GM12801 (cell line): ENCODE measurements around the gene HAPLN3.

Experiments
- TF ChIP-seq, protein P1 (sequence below): IDR thresholded peaks from one replicate; pipeline ENCODE4 v1.5.1; 2011; ENCODE audit warnings: control low read depth; ENCODE audit not compliant: insufficient read length; ENCODE audit errors: extremely low read depth

The HAPLN3 gene

DNA sequence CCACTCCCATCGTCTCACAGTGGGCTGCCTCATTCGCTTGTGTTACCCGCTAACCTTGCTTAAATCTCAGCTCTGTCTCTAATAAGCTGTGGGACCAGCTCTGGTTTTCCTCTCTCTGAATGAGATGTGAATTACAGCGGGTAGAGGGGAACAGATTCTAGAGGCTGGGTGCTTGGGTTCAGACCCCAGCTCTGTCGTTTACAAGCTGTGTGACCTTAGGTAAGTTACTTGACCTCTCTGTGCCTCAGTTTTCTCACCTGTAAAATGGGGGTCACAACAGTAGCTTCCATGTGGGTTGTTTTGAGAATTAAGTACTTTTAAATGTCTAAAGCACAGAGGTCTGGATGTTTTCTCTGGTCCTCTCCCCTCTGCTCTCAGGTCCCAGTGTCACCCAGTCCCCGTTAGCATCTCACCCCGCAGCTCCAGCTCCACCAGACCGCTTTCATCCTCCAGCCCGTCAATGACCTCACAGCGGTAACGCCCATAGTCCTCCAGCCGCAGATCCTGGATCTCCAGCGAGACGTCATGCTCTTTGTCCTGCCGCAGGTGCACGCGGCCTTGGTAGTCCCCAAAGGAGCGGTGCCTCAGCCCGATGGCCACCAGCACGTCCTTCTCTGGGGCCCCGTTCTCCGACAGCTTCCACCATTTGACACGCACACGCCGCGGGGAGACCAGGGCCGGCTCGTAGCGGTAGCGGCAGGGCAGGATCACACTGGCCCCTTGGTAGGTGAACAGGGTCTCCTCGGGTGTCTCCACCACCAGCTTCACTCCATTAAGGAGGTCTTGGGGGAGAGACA lies 14.2 kb downstream of the HAPLN3 start:
- TF ChIP-seq, protein P1, sequence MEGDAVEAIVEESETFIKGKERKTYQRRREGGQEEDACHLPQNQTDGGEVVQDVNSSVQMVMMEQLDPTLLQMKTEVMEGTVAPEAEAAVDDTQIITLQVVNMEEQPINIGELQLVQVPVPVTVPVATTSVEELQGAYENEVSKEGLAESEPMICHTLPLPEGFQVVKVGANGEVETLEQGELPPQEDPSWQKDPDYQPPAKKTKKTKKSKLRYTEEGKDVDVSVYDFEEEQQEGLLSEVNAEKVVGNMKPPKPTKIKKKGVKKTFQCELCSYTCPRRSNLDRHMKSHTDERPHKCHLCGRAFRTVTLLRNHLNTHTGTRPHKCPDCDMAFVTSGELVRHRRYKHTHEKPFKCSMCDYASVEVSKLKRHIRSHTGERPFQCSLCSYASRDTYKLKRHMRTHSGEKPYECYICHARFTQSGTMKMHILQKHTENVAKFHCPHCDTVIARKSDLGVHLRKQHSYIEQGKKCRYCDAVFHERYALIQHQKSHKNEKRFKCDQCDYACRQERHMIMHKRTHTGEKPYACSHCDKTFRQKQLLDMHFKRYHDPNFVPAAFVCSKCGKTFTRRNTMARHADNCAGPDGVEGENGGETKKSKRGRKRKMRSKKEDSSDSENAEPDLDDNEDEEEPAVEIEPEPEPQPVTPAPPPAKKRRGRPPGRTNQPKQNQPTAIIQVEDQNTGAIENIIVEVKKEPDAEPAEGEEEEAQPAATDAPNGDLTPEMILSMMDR = no peak

GRCh38 chr15:88878720-88879184 lies 16.6 kb downstream of the HAPLN3 start:
- TF ChIP-seq, protein P1 = no peak

- TF ChIP-seq, protein P1 = no peak
These were observed 17.4 kb downstream of the HAPLN3 start for GRCh38 chr15:88877906-88878305.

DNA sequence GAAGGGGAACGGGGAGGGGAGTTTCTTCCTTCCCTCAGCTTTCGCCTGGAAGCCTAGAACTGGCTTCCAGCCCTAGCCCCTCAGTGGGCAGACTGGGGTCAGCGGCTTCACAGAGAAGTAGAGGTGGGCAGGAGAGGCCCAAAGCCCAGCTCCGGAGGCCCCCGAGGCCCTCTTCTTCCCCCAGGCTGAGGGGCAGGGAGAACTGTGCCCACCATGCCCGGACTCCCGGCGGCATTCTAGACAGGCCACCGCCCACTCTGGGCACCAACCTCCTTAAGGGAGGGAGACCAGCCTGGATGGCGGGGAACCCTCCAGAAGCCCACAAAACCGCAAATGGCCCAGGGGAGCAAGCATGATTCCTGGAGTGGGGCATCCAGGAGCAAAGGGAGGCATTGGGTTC lies 17.9 kb downstream of the HAPLN3 start:
- TF ChIP-seq, protein P1 = no peak

DNA sequence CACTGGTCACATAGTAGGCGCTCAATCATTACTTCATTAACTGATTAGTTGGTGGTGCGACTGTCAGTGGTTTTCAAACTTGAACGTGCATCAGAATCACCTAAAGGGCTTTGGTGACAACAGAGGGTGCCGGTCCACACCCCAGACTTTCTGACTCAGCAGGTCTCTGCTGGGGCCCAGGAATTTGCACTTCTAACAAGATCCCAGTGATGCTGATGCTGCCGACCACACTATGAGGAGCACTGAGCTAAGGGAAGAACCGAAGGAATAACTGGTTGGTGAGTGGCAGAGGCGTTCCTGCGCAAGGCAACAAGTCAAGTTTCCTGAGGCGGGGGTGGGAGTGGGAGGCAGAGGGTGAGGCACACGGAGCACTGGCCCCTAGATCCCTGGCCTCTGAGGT lies 18.8 kb downstream of the HAPLN3 start:
- TF ChIP-seq, protein P1 = no peak

DNA sequence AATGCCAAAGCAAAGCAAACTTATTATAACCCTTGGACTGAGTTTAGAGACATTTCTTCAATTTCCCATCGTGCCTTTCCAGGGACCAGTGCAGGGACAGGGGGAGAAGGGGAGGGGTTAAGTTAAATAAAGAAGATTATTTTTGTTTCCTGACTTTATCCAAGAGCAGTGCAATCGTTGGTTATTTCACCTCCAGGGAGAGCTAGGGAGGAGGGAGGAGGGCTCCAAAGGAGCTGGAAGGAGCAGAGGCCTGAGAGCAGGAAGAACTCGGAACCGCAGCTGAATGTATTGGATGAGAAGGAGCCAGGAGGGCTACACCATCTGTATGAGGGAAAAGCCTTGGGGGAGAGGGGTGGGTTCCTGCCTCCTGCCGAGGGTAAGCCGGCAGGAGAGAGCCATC lies 20.7 kb downstream of the HAPLN3 start:
- TF ChIP-seq, protein P1 = no peak

DNA sequence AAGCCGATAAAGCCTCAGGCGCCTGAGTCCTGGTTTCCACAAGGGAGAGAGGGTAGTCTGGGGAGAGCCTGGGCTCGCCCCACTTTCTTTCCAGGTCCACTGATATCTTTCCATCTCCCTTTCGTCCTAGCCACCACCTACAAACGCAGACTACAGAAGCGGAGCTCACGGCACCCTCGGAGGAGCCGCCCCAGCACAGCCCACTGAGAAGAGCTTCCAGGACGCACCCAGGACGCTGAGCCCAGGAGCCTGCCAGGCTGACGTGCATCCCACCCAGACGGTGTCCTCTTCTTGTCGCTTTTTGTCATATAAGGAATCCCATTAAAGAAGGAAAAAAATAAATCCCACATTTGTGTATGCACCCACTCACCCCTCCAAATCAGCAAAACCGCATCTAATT lies 21.1 kb downstream of the HAPLN3 start:
- TF ChIP-seq, protein P1 = no peak
